ENCODE data around the gene TNNI2. TPM values are rescaled to one million over a fixed set of nuclear protein-coding genes. Genes with fewer than 3 reads are reported as not detected.

Gene TNNI2
- total RNA-seq, 1 experiment from 2014 or later = 7.8 TPM

DNA sequence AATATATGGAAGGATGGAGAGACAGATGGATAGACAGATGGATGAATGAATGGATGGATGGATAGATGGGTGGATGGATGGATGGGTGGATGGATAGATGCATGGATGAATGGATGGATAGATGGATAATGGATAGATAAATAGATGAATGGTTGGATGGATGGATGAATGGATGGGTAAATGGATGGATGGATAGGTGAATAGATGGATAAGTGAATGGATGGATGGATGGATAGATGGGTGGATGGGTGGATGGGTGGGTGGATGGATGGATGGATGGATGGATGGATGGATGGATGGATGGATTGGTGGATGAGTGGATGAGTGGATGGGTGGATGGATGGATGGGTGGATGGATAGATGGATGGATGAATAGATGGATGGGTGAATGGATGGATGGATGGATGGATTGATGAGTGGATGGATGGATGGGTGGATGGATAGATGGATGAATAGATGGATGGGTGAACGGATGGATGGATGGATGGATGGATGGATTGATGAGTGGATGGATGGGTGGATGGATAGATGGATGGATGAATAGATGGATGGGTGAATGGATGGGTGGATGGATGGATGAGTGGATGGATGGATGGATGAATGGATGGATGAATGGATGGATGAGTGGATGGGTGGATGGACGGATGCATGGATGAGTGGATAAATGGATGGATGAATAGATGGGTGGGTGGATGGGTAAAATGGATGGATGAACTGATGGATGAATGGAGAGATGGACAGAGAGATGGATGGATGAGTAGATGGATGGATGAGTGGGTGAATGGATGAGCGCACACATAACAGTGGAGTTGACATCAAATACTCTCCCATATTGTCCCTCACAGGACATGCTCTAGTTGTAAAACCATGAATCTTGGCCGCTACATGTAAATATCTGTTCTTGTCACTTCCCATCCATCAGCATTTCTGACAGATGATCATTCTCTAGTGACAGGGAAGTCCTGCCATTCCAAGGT is 22.9 kb downstream of the TNNI2 start:
- H4K20me1 ChIP-seq (ENCODE audit: insufficient read depth) = no peaks in the 10 kb centered on the region
- intact Hi-C loops (cut with micrococcal nuclease; ENCODE audit: unreplicated experiment) = no loop called here
- no peaks in the 10 kb centered on the region for H3K9me3 ChIP-seq (ENCODE audit: insufficient read depth, low read depth)
- no peaks in the 10 kb centered on the region for H3K79me2 ChIP-seq (ENCODE audit: low read depth)
- peaks cover 18% of the 10 kb centered on the region for H3K4me1 ChIP-seq (replicated peaks; ENCODE audit: insufficient read depth)
- no peak for TF ChIP-seq EZH2 (IDR thresholded peaks at IDR 0.05; ENCODE audit: low read depth)
- TF ChIP-seq, protein P1, sequence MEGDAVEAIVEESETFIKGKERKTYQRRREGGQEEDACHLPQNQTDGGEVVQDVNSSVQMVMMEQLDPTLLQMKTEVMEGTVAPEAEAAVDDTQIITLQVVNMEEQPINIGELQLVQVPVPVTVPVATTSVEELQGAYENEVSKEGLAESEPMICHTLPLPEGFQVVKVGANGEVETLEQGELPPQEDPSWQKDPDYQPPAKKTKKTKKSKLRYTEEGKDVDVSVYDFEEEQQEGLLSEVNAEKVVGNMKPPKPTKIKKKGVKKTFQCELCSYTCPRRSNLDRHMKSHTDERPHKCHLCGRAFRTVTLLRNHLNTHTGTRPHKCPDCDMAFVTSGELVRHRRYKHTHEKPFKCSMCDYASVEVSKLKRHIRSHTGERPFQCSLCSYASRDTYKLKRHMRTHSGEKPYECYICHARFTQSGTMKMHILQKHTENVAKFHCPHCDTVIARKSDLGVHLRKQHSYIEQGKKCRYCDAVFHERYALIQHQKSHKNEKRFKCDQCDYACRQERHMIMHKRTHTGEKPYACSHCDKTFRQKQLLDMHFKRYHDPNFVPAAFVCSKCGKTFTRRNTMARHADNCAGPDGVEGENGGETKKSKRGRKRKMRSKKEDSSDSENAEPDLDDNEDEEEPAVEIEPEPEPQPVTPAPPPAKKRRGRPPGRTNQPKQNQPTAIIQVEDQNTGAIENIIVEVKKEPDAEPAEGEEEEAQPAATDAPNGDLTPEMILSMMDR (conservative IDR thresholded peaks at IDR 0.05) = no peak
- no peak for DNase-seq
- POLR2A ChIA-PET (ENCODE audit: unreplicated experiment) = no interaction called here
- no TSS peak for BruUV-seq (replicated peaks)
- no peaks in the 10 kb centered on the region for H3K36me3 ChIP-seq (ENCODE audit: low read depth)
- no peaks in the 10 kb centered on the region for H3K9me2 ChIP-seq (ENCODE audit: insufficient read depth)
- H3K27me3 ChIP-seq (ENCODE audit: insufficient read depth, low read depth) = no peaks in the 10 kb centered on the region
- CTCF ChIA-PET = no interaction called here
- H3K4me3 ChIP-seq = no peak overlapping the region
- no peak overlapping the region for H2AFZ ChIP-seq
- no peak overlapping the region for H3K27ac ChIP-seq
- no peaks in the 10 kb centered on the region for H3F3A ChIP-seq (ENCODE audit: insufficient read depth, low read depth)
- no peak overlapping the region for H3K4me2 ChIP-seq

DNA sequence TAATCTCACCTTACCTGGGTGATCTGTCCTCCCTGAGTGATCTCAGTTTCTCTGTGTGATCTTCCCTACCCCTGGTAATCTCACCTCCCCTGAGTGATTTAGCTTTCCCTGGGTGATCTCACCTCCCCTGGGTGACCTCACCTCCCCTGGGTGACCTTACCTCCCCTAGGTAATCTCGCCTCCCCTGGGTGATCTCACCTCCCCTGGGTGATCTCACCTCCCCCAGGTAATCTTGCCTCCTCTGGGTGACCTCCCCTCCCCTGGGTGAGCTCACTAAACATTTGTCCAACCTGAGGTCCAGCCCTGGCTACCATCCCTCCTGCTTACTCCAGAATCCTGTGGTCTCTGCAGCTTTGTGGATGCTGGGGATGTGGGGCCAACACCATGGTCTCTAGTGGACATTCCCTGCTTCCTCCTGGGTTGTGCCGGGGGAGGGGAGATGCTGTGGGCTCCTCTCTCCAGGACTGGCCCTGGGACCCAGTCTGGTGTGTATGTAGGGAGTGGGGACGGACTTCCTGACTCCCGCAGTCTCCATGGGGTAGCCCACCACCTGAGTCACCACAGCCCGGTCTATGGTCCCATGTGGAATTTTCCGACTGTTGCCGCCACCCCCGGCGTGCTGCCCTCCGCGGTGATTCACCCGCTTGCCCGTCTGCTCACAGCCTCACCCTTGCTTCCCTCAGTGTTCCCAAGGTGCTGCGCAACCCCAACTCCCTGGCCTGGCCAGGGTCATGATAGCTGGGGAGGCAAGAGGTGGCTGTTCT is 24.0 kb downstream of the TNNI2 start:
- peak overlapping the region; percentile 57; the same call in 1 of the 2 replicates for H3K27ac ChIP-seq
- peak; percentile 41 to 65 for DNase-seq
- BruUV-seq (replicated peaks) = no TSS peak

More for the DNA sequence above, 24.0 kb downstream of the TNNI2 start:
- Histone ChIP-seq H3K4me1 (replicated peaks; ENCODE audit: insufficient read depth) (peaks cover 18% of the 10 kb centered on the region), H3K27me3 (ENCODE audit: insufficient read depth, low read depth) (no peaks in the 10 kb centered on the region), H3K4me2 (peak overlapping the region; percentile 75), H3K4me3 (peak overlapping the region; percentile 26; the same call in 1 of the 2 replicates), H3K9me2 (ENCODE audit: insufficient read depth) (no peaks in the 10 kb centered on the region), H3K79me2 (ENCODE audit: low read depth) (no peaks in the 10 kb centered on the region), H3F3A (ENCODE audit: insufficient read depth, low read depth) (no peaks in the 10 kb centered on the region), H2AFZ (no peak overlapping the region), H4K20me1 (ENCODE audit: insufficient read depth) (no peaks in the 10 kb centered on the region), H3K36me3 (ENCODE audit: low read depth) (no peaks in the 10 kb centered on the region), H3K9me3 (ENCODE audit: insufficient read depth, low read depth) (no peaks in the 10 kb centered on the region)
- TF ChIP-seq EZH2 (IDR thresholded peaks at IDR 0.05; ENCODE audit: low read depth) = no peak
- TF ChIP-seq, protein P1 (conservative IDR thresholded peaks at IDR 0.05) = no peak
- ChIA-PET CTCF (no interaction called here), POLR2A (ENCODE audit: unreplicated experiment) (interaction anchor here (0.6 kb wide), 1 partner anchor 153 kb away, joined by 5 read pairs; no protein-coding TSS in a partner anchor)
- intact Hi-C loops (cut with micrococcal nuclease; ENCODE audit: unreplicated experiment) = no loop called here

All from PC-9 (cell line).